Activated gamma-delta T cell (primary cell): ENCODE measurements around the gene NUDT3.
"Not testable (repeated sequence)": the region's sequence is repeated elsewhere in the genome, so short reads cannot be mapped to it uniquely, and the experiment has no call there.

ENCODE experiments used
- DNase-seq: peaks from one replicate; lab custom pipeline; 2025; lab: John Stamatoyannopoulos, UW

The NUDT3 gene

GRCh38 chr6:34252395-34252794, 140.1 kb downstream of the NUDT3 start:
- DNase-seq, result not testable (repeated sequence)

DNA sequence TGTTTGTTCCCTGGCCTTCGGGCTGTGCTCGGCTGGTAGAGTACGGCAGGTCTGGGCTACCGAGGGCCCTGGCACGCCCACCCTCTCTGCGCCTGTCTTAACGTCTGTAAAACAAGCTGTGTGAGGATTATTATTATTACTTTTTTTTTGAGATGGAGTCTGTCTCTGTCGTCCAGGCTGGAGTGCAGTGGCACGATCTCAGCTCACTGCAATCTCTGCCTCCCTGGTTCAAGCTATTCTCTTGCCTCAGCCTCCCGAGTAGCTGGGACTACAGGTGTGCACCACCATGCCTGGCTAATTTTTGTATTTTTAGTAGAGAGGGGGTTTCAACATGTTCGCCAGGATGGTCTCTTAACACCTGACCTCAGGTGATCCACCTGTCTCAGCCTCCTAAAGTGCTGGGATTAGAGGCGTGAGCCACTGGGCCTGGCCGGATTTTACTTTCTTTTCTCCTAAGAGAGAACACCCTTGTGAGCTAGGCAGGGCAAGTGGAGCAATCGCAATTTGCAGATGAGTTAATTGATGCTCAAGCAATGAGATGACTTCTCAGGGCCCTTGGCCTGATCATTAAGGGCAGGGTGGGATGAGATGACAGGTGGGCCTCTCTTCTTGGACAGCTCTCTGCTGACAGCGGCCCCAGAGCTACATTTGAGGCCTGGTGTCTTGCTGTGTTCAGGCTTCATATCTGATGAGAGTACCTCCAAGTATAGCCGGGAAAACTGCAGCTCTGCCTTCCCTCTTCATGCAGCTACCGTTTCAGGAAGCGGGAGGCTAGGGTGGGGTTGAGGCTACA, 142.8 kb downstream of the NUDT3 start:
- no peak for DNase-seq

DNA sequence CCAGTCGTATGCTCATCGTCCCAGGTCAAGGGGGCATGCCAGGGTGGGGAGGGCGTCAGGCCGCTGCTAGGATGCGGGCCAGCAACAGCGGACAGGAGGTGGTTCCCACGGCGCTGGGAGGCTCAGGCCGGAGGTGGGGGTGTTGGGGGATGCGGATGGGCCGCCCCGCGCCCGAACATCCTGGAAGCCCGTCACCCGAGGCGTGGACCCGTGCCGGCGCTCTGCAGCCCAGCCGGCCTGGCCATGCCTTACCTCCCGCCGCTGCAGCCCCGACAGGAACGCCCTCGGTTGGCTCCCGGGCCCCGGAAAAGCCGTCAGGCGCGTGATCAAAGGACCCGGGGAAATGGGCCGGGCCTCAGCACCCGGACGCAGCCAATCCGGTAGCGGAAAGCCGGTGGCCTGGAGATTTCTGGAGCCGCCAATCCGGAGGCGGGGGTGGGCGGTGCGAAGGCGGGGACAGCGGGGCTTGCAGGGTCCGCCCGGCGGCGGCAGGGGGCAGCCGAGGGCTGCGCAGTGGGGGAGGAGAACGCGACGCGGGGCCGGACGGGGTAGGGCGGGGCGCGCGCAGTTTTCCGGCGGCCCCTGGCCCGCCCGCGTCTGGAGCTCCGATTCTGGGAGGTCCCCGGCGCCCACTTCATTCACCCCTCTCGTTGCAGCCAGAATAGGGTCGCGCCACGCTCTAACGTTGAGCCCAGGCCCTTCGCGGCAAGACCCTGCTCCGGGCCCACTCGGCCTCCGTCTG, 143.6 kb downstream of the NUDT3 start, which contains the start of gene SMIM29:
TSS of gene SMIM29 (minus strand) at position 280 of the 742 bp plus-strand sequence. CDS start 1,215 bp downstream, outside the sequence.
- peak; percentile 96 for DNase-seq

GRCh38 chr6:34248198-34248726, 144.2 kb downstream of the NUDT3 start:
- peak; percentile 24 for DNase-seq

DNA sequence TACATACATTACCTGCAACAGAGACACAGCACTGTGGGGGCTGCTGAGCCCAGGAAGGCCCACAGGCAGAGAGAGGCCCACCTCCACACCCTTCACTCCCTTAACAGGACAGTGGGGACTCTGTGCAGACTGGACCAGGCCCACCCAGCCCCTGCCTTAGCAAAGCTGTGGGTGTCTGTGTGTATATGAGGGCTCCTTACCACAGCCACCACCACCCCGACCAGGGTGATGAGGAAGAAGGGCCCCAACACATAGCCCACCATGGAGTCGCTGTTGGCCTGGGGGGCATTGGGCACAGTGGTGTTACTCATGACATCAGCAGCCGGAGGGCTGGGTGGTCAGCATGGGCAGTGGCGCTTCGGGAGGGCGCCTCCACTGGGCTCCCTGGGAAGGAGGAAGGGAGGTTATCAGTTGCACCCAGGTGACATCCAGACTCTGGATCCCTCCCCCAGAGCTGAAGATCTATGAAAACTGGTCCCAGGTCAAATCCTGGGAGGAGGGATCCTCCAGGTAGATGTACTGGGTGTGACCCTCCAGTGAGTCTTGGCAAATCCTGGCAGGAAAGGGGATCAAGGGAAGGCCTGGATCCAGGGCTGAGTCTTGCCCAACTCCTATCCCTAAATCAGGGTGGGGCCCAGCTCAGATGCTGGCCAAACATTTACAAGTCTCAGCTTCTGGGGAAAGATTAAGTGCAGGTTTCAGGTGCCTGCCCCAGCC, 144.8 kb downstream of the NUDT3 start:
- no peak for DNase-seq

GRCh38 chr6:34246563-34247391, 145.7 kb downstream of the NUDT3 start:
- DNase-seq, result no peak

GRCh38 chr6:34246249-34246562, 146.3 kb downstream of the NUDT3 start:
- no peak for DNase-seq

DNA sequence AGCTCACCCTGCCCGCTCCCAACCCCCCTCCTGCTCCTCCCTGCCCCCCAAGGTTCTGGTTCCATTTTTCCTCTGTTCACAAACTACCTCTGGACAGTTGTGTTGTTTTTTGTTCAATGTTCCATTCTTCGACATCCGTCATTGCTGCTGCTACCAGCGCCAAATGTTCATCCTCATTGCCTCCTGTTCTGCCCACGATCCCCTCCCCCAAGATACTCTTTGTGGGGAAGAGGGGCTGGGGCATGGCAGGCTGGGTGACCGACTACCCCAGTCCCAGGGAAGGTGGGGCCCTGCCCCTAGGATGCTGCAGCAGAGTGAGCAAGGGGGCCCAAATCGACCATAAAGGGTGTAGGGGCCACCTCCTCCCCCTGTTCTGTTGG, 146.7 kb downstream of the NUDT3 start:
- not testable (repeated sequence) for DNase-seq

- not testable (repeated sequence) for DNase-seq
Observed at GRCh38 chr6:34245032-34245760, 147.3 kb downstream of the NUDT3 start.

- no peak for DNase-seq
Observed at GRCh38 chr6:34243901-34244884, 148.3 kb downstream of the NUDT3 start.

GRCh38 chr6:34243131-34243771, 149.2 kb downstream of the NUDT3 start:
- no peak for DNase-seq

DNA sequence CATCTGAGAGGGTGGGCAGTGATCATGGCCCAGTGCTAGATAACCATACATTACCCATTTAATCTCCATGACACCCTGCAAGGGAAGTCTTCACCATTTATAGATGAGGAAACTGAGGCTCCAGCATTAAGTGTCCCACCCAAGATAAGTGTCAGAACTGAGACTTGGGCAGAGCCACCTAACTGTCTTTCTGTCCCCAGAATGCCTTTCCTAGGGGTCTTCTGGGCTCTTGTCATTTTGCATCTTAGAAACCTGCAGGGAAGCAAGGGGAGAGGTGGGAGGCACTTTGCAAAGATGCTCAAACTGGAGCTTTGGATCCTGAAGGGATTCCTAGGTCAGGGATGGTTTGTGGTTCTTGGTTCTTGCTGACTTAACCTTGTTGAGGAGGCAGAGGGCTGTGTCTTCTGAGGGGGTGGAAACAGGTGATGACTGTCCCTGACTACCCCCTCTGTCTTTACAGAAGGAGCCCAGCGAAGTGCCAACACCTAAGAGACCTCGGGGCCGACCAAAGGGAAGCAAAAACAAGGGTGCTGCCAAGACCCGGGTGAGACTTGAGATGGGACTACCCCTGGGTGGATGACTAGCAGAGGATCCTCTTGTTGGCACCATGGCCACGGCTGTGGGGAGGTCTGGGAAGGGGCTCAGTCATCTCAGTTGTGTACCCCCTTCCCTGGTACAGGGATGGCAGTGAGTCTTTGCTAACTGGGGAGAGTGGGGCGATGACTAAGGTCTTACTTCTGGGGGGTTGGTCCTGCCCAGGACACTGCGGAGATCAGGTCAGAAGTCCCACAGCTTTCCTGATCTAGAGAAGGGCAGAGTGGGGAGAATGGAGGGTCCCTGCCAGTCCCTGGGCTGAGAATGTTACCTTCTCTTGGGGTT, 150.0 kb downstream of the NUDT3 start:
- DNase-seq, result no peak

- DNase-seq, result no peak
Observed at GRCh38 chr6:34241351-34242215, 150.9 kb downstream of the NUDT3 start.

GRCh38 chr6:34240329-34241248, 151.9 kb downstream of the NUDT3 start:
- no peak for DNase-seq

DNA sequence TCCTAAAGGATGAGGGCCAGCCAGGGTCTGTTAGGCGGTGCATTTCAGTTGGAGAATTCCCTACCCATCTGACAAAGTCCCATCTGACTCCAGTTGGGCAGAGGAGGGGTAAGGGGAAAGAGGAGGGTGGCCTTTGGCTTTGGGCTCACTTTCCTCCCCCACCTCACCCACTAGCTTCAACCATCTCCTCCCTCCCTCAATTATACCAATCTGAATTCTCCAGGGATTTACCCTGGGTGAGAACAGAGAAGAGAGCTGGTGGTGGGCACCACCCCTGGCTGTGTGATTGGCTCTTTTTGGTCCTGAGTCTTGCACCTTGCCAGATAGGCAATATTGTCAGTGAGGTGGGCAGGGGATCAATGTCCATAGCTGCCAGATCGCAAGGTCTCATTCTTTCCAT, 152.6 kb downstream of the NUDT3 start:
- no peak for DNase-seq

- no peak for DNase-seq
Observed at GRCh38 chr6:34239500-34239825, 153.0 kb downstream of the NUDT3 start.
